OCI-LY3 (cell line): ENCODE data around the gene TMEM51.

Experiments
- H2AFZ ChIP-seq: fragments of 200-600, 300-600 bp; shearing (Covaris generic); 2 replicates; pipeline ENCODE4 v1.6.0; 2014; ENCODE audit warnings: antibody characterized with exemption, low read depth, low read length
- H3K27ac ChIP-seq: fragments of 200-600, 300-600 bp; sonication (generic); 2 replicates; pipeline ENCODE4 v1.5.1; 2014; ENCODE audit warnings: mild to moderate bottlenecking, low read length, moderate library complexity, mixed read lengths
- H3K27me3 ChIP-seq: fragments of 200-600, 300-600 bp; sonication (generic); 2 replicates; pipeline ENCODE4 v1.6.1; 2014; ENCODE audit warnings: low read depth, low read length, mixed read lengths
- H3K36me3 ChIP-seq: fragments of 200-600, 300-600 bp; sonication (generic); replicated peaks from 2 replicates; pipeline ENCODE3; 2014; ENCODE audit warnings: low read depth, low read length, mixed read lengths
- H3K4me1 ChIP-seq: fragments of 300-600, 200-600 bp; sonication (generic); 2 replicates; pipeline ENCODE4 v1.6.1; 2014; ENCODE audit warnings: low read length, mixed read lengths
- H3K4me2 ChIP-seq: fragments of 200-600, 300-600 bp; sonication (generic); 2 replicates; pipeline ENCODE4 v1.6.1; 2014; ENCODE audit warnings: low read length, mixed read lengths
- H3K4me3 ChIP-seq: fragments of 300-600, 200-600 bp; sonication (generic); 2 replicates; pipeline ENCODE4 v1.5.1; 2014; ENCODE audit warnings: antibody characterized with exemption, mild to moderate bottlenecking, low read length, moderate library complexity
- H3K79me2 ChIP-seq: fragments of 300-600, 200-600 bp; shearing (Covaris generic); 2 replicates; pipeline ENCODE4 v1.6.1; 2014; ENCODE audit warnings: mild to moderate bottlenecking, low read length, mixed read lengths
- H3K9ac ChIP-seq: fragments of 300-600, 200-600 bp; shearing (Covaris generic); 2 replicates; pipeline ENCODE4 v1.6.0; 2014; ENCODE audit warnings: mild to moderate bottlenecking, low read length, moderate library complexity
- H3K9me3 ChIP-seq: fragments of 200-600, 300-600 bp; shearing (Covaris generic); 2 replicates; pipeline ENCODE4 v1.6.1; 2014; ENCODE audit warnings: low read length, mixed read lengths; ENCODE audit not compliant: insufficient read depth
- H4K20me1 ChIP-seq: fragments of 200-600, 300-600 bp; sonication (generic); 2 replicates; pipeline ENCODE4 v1.6.1; 2016; ENCODE audit warnings: low read length, mixed read lengths; ENCODE audit not compliant: insufficient read depth
- EZH2phosphoT487 ChIP-seq: fragments of 200-600 bp; shearing (Covaris generic); IDR thresholded peaks from 2 replicates; pipeline ENCODE4 v1.6.1; 2018; ENCODE audit warnings: antibody characterized with exemption, mixed run types, low read depth
- TF ChIP-seq, protein P1 (sequence below): fragments of 200-600, 300-600 bp; sonication (generic); IDR thresholded peaks from 2 replicates; pipeline ENCODE4 v1.5.1; 2014; ENCODE audit warnings: antibody characterized with exemption, low read length, low read depth

TMEM51 gene

DNA sequence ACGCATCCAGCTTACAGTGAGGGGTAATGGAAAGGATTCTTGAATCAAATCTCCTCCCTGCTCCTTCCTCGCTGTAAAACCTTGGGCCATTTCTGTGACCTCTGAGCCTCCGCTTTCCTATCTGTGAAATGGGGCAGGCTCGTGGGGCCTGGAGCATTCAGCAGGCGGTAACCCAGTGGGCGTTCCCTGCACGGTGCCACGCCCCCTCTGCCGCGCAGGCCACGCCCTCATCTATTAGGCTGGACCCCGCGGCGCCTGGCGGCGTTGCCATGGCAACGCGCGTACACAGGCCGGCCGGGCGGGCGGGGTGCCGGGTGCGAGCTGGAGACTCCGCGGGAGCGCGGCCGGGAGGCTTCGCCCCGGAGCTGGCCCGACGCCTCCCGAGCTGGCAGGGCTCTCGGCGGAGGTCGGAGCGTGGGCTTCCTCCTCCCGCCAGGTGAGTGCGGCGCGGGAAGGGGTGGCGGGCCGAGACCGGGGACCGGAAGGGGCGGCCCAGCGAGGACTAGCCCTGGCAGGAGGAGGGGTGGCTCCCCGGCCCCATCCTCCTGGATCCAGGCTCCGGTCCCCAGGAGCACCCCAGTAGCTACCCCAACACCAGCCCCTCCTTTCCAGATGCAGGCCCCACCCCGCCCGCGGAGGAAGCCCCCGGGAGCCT is 93.5 kb downstream of the TMEM51 start, which contains the start of gene FHAD1:
Gene FHAD1, plus strand, starts transcription at position 264 of the 655 bp plus-strand sequence. CDS start 4,562 bp downstream, outside the sequence.
- no peaks in the 10 kb centered on the region for H3K36me3 ChIP-seq
- H3K4me3 ChIP-seq = no peak within 1 kb of the TSS

DNA sequence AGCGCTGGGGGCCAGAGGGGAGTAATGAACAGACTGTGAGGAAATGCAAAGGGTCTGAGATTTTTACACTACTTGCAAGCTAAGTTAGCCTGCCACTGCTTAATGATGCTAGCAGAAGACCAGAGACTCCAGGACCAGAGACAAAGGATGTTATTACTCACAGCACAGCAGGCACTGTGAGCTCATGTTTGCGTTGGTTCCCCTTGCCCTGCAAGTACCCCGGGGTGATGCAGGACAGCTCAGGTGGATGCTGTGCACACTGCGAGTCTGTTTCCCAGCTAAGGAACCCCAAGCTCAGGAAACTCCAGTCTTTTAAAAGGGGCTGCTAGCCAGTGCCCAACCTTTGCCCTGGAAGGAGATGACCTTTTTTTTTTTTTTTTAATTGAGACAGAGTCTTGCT is 94.7 kb downstream of the TMEM51 start:
- TF ChIP-seq, protein P1, sequence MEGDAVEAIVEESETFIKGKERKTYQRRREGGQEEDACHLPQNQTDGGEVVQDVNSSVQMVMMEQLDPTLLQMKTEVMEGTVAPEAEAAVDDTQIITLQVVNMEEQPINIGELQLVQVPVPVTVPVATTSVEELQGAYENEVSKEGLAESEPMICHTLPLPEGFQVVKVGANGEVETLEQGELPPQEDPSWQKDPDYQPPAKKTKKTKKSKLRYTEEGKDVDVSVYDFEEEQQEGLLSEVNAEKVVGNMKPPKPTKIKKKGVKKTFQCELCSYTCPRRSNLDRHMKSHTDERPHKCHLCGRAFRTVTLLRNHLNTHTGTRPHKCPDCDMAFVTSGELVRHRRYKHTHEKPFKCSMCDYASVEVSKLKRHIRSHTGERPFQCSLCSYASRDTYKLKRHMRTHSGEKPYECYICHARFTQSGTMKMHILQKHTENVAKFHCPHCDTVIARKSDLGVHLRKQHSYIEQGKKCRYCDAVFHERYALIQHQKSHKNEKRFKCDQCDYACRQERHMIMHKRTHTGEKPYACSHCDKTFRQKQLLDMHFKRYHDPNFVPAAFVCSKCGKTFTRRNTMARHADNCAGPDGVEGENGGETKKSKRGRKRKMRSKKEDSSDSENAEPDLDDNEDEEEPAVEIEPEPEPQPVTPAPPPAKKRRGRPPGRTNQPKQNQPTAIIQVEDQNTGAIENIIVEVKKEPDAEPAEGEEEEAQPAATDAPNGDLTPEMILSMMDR = no peak
- TF ChIP-seq EZH2phosphoT487 = no peak
- Histone ChIP-seq H3K27me3 (peaks cover 11% of the 10 kb centered on the region; the same call in 1 of the 2 replicates), H3K9me3 (no peaks in the 10 kb centered on the region), H3K79me2 (no peaks in the 10 kb centered on the region), H3K4me1 (peaks cover 12% of the 10 kb centered on the region), H3K36me3 (no peaks in the 10 kb centered on the region), H3K9ac (no peak overlapping the region), H3K4me2 (no peak overlapping the region), H2AFZ (no peak overlapping the region), H4K20me1 (no peaks in the 10 kb centered on the region), H3K4me3 (no peak overlapping the region), H3K27ac (no peak overlapping the region)

More for the DNA sequence above, 93.5 kb downstream of the TMEM51 start, which contains the start of gene FHAD1:
- no peak within 1 kb of the TSS for H3K9ac ChIP-seq
- peaks cover 12% of the 10 kb centered on the region for H3K4me1 ChIP-seq
- H3K27ac ChIP-seq = no peak within 1 kb of the TSS
- H3K27me3 ChIP-seq = peaks cover 11% of the 10 kb centered on the region; the same call in 1 of the 2 replicates
- H3K9me3 ChIP-seq = no peaks in the 10 kb centered on the region
- H3K79me2 ChIP-seq = no peaks in the 10 kb centered on the region
- TF ChIP-seq EZH2phosphoT487 = no peak
- TF ChIP-seq, protein P1 = no peak
- no peak within 1 kb of the TSS for H3K4me2 ChIP-seq
- no peaks in the 10 kb centered on the region for H4K20me1 ChIP-seq
- H2AFZ ChIP-seq = no peak within 1 kb of the TSS

DNA sequence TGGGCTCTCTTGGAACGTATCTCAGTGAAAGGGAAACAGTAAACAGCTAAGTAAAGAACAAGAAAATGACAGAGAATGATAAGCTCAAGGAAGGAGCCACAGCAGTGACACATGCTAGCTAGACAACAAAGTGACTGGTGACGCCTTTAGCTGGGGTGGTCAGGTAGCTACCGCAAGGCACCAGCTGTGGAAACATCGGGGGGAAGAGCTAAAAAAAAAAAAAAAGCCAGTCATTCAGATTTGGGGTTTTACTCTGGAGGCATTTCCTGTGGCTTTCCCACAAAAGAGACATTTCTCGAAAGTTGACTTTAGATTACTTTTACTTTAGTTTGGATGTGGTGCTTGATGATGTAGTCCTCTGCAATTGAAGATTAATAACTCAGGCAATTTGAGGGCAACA is 95.5 kb downstream of the TMEM51 start:
- no peak for TF ChIP-seq EZH2phosphoT487
- TF ChIP-seq, protein P1 = no peak
- H3K27me3 ChIP-seq = peaks cover 15% of the 10 kb centered on the region; the same call in 1 of the 2 replicates
- no peaks in the 10 kb centered on the region for H3K79me2 ChIP-seq
- no peaks in the 10 kb centered on the region for H3K9me3 ChIP-seq
- H3K4me1 ChIP-seq = peaks cover 4% of the 10 kb centered on the region
- no peak overlapping the region for H3K27ac ChIP-seq
- no peak overlapping the region for H3K9ac ChIP-seq
- no peaks in the 10 kb centered on the region for H3K36me3 ChIP-seq
- H3K4me3 ChIP-seq = no peak overlapping the region
- H3K4me2 ChIP-seq = no peak overlapping the region
- no peak overlapping the region for H2AFZ ChIP-seq
- no peaks in the 10 kb centered on the region for H4K20me1 ChIP-seq

DNA sequence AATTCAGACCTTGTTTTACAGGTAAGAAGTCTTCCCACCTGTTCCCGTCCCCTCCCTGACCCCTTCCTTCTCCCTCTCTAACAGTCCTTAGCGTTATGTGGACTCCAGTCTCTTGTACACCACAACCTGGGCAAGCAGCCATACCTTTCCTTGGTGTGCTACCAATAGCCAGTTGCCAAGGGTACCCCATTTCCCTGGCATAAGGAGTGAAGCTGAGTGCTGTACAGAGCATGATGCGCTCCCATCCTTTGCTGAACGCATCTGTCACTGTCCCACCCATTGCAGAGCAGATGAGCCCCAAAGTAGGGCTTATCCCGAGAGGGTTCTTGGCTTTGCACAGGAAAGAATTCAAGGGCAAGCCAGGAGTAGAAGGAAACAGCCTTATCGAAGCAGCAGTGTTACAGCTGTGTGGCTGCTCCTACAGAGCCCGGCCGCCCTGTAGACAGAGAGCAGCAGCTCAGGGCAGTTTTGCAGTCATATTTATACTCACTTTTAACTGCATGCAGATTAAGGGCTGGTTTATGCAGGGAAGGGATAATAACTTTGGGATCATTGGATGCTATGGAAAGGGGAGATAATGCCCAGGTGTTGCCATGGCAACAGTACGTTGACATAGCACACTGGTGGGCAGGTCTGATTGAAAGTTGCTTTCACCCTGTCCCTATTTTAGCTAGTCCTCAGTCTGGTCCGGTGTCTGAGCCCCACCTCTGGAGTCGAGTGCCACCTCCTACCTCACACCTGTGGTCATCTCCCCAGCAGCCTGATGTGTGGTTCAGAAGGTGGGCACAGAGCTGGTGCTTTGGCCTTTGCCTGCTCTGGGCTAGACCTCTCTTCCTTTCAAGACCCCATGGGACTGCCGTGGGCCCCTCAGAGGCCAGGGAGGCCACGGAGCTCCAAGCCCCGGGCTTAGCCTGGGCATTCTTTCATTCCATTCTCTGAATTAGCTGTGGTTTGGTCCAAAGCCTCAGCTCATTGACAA is 98.6 kb downstream of the TMEM51 start:
- no peaks in the 10 kb centered on the region for H4K20me1 ChIP-seq
- H3K79me2 ChIP-seq = no peaks in the 10 kb centered on the region
- peaks cover 24% of the 10 kb centered on the region for H3K27me3 ChIP-seq
- no peaks in the 10 kb centered on the region for H3K4me1 ChIP-seq
- H3K9me3 ChIP-seq = no peaks in the 10 kb centered on the region
- no peak for TF ChIP-seq EZH2phosphoT487
- no peak overlapping the region for H3K4me2 ChIP-seq
- no peak overlapping the region for H2AFZ ChIP-seq
- no peak overlapping the region for H3K9ac ChIP-seq
- H3K27ac ChIP-seq = no peak overlapping the region
- H3K4me3 ChIP-seq = no peak overlapping the region
- H3K36me3 ChIP-seq = no peaks in the 10 kb centered on the region
